Pancreas (tissue), 10 donors: Measurements from ENCODE around the gene AFF4. TPM values are rescaled to one million over a fixed set of nuclear protein-coding genes. Genes with fewer than 3 reads are reported as not detected.
"Not testable (repeated sequence)": the region's sequence is repeated elsewhere in the genome, so short reads cannot be mapped to it uniquely, and the experiment has no call there.

Source experiments
- ATAC-seq, 4 donors: fragments of 200-7000 bp; cut with Tn5 transposase; one replicate each; pipeline versions ENCODE4 v1.8.0 to v1.9.1; 2020; ENCODE audit warnings: mild to moderate bottlenecking in 4 of 4, moderate library complexity in 4 of 4
- DNase-seq, 6 donors: peaks; one replicate each; pipeline ENCODE4 v3.0.0-alpha.2; 2020
- FAIRE-seq: peaks from 2 replicates; lab custom pipeline; 2012; peaks lifted over from hg19 to GRCh38; lab: Jason Lieb, UNC
- H3K27ac ChIP-seq, 4 donors: fragments of 200-600 bp; sonication (generic); 1 replicate in 3 of 4; 2 replicates in 1 of 4; pipeline versions ENCODE4 v1.5.0 to v1.8.0; 2020
- H3K27me3 ChIP-seq, 4 donors: fragments of 200-600 bp; one replicate each; pipeline ENCODE4 v1.8.0; 2021
- H3K36me3 ChIP-seq, 3 donors: fragments of 200-600 bp; sonication (generic) in 1 of 3; one replicate each; pipeline versions ENCODE4 v1.5.0 to v1.8.0; 2020 to 2021
- H3K4me1 ChIP-seq, 3 donors: fragments of 200-600 bp; one replicate each; pipeline ENCODE4 v1.8.0; 2021
- H3K4me3 ChIP-seq, 4 donors: fragments of 200-600 bp; sonication (generic) in 2 of 4; one replicate each; pipeline versions ENCODE4 v1.5.0 to v1.8.0; 2020 to 2021
- H3K9me3 ChIP-seq, 4 donors: fragments of 200-600 bp; one replicate each; pipeline ENCODE4 v1.8.0; 2021
- CTCF ChIP-seq, 4 donors: fragments of 200-600 bp; sonication (generic) in 3 of 4; IDR thresholded peaks; one replicate each; pipeline versions ENCODE4 v1.5.0 to v1.8.0; 2021; ENCODE audit warnings: antibody characterized with exemption in 4 of 4
- WGBS, 2 donors: extraction: QIAGEN DNeasy Blood & Tissue Kit; methylation state at CpG; one replicate each; pipeline ENCODE4 v1.1.7; 2013; 5-methylcytosine and 5-hydroxymethylcytosine counted together
- intact Hi-C, 3 donors: fragments of 100-400 bp; cut with DNase I; formaldehyde crosslinking; loops; one replicate each; pipeline versions ENCODE4 v1.11.1 to v1.14.2; 2022
- polyA plus RNA-seq, 2 donors: library from polyadenylated mRNA; stranded (reverse); fragments of 200-250 nt; gene quantifications; one replicate each; pipeline ENCODE4 v1.2.3, GENCODE V29; 2013
- total RNA-seq, 6 donors: library from RNA; stranded (reverse); fragmentation: NEBNext Ultra II Directional in 4 of 6; extraction: Animal tissue kit (Norgen Biotek cat#: 25700) in 4 of 6; gene quantifications; one replicate each; pipeline versions ENCODE4 v1.2.1 to v1.2.4, GENCODE V29; 2021 to 2023
- donor health status: healthy with polysubstance abuse.
- donor health status: DM: no; HTN: no; CAD: no; lungs with moderate emphysema.
- donor health status: DM: no; HTN: no; CAD: no.
- donor health status: control.
- donor health status: control.
- donor health status: Bipolar disorder and iron deficiency.
- donor health status: DM: yes; HTN: yes; CAD: no.
- donor health status: DM: no; HTN: no; CAD: no.
- donor health status: DM: no; HTN: no; CAD: no.
- donor health status: DM: yes; HTN: yes; CAD: no.

Gene AFF4
- total and polyA plus RNA-seq, 8 donors: 6.7 to 40.2 (median 27.2) TPM

- intact Hi-C loops: no loop called here
- Histone ChIP-seq H3K36me3 (no peaks in the 10 kb centered on the region), H3K4me1 (peaks cover 6 to 14% (median 7%) of the 10 kb centered on the region in 3 donors), H3K27ac (no peak overlapping the region), H3K4me3 (no peak overlapping the region), H3K27me3 (no peaks in the 10 kb centered on the region), H3K9me3 (no peaks in the 10 kb centered on the region)
- ATAC-seq (no peak), DNase-seq (no peak), FAIRE-seq (no peak)
- no peak for TF ChIP-seq CTCF (IDR thresholded peaks at IDR 0.05)
- 89% methylated on average over 4 of the region's 4 CpGs for WGBS, 2 donors
Observed at GRCh38 chr5:132965120-132965519, 1.7 kb upstream of the AFF4 start.

GRCh38 chr5:132962429-132963021 lies 909 bp downstream of the AFF4 start:
- ATAC-seq: peak; percentile 43 to 61 (median 54)
- no peak for TF ChIP-seq CTCF (IDR thresholded peaks at IDR 0.05)
- peak overlapping the region; percentile 98 to 100 (median 99) for H3K27ac ChIP-seq
- 0% methylated on average over 21 of the region's 21 CpGs for WGBS, 2 donors
- peak overlapping the region; percentile 82 to 100 (median 87) for H3K4me3 ChIP-seq
- H3K9me3 ChIP-seq: no peaks in the 10 kb centered on the region
- H3K36me3 ChIP-seq: no peaks in the 10 kb centered on the region
- H3K4me1 ChIP-seq: peaks cover 6 to 14% (median 7%) of the 10 kb centered on the region in 3 donors
- intact Hi-C loops: no loop called here
- no peaks in the 10 kb centered on the region for H3K27me3 ChIP-seq
- peak in 3 of 6 donors; percentile 30 to 34 (median 33) for DNase-seq
- peak; percentile 5 for FAIRE-seq

GRCh38 chr5:132961887-132962286 lies 1.5 kb downstream of the AFF4 start:
- peak overlapping the region; percentile 82 to 100 (median 87) for H3K4me3 ChIP-seq
- no peak for ATAC-seq
- no peak for TF ChIP-seq CTCF (IDR thresholded peaks at IDR 0.05)
- whole genome bisulfite sequencing, 2 donors: 1 to 2% methylated on average over 5 of the region's 5 CpGs
- FAIRE-seq: no peak
- no peaks in the 10 kb centered on the region for H3K27me3 ChIP-seq
- H3K9me3 ChIP-seq: no peaks in the 10 kb centered on the region
- H3K36me3 ChIP-seq: no peaks in the 10 kb centered on the region
- intact Hi-C loops: no loop called here
- H3K27ac ChIP-seq: peak overlapping the region; percentile 98 to 100 (median 99)
- peaks cover 6 to 14% (median 7%) of the 10 kb centered on the region in 3 donors for H3K4me1 ChIP-seq
- DNase-seq: no peak

GRCh38 chr5:132961123-132961815 lies 2.2 kb downstream of the AFF4 start:
- WGBS, 2 donors: 90 to 91% methylated on average over 11 of the region's 11 CpGs
- Histone ChIP-seq H3K27ac (peak overlapping the region in 2 of 4 donors; percentile 99 to 100), H3K4me3 (peak overlapping the region in 3 of 4 donors; percentile 86 to 100 (median 88)), H3K4me1 (peaks cover 6 to 14% (median 7%) of the 10 kb centered on the region in 3 donors)
- H3K27me3 ChIP-seq, DNase-seq, intact Hi-C loops, H3K9me3 ChIP-seq, ATAC-seq, FAIRE-seq, H3K36me3 ChIP-seq: not testable (repeated sequence)

GRCh38 chr5:132956166-132956799 lies 7.2 kb downstream of the AFF4 start:
- ATAC-seq, H3K27ac ChIP-seq, H3K27me3 ChIP-seq, FAIRE-seq, H3K9me3 ChIP-seq, intact Hi-C loops, H3K4me3 ChIP-seq, DNase-seq, H3K36me3 ChIP-seq: not testable (repeated sequence)
- WGBS, 2 donors: 93 to 95% methylated on average over 6 of the region's 6 CpGs
- peaks cover 16 to 26% (median 18%) of the 10 kb centered on the region in 3 donors for H3K4me1 ChIP-seq
